Measurements from ENCODE around the gene FCGBP. TPM values are rescaled to one million over a fixed set of nuclear protein-coding genes. Genes with fewer than 3 reads are reported as not detected.

Gene FCGBP
- total RNA-seq, 1 donor from 2014 or later: 3.3 TPM

- H3K27ac Mint-ChIP-seq: no peak overlapping the region
Measured at GRCh38 chr19:39939556-39939955, 5.1 kb upstream of the FCGBP start.

GRCh38 chr19:39937787-39938186 is 3.4 kb upstream of the FCGBP start:
- Mint-ChIP-seq H3K4me3 (no peak overlapping the region), H3K27ac (peak overlapping the region; percentile 8), H3K9me3 (peaks cover 13% of the 10 kb centered on the region), H3K36me3 (ENCODE audit: low read depth) (peaks cover 17% of the 10 kb centered on the region), H3K27me3 (peaks cover 2% of the 10 kb centered on the region), H3K4me1 (peaks cover 61% of the 10 kb centered on the region)
- DNase-seq: no peak
- intact Hi-C loops (cut with micrococcal nuclease): loop anchor here (1.0 to 2.0 kb wide), 2 partner anchors 15 to 34 kb away; partner anchors contain the start of gene PSMC4

More at GRCh38 chr19:39939556-39939955, 5.1 kb upstream of the FCGBP start:
- Mint-ChIP-seq H3K9me3 (peaks cover 13% of the 10 kb centered on the region), H3K4me3 (no peak overlapping the region), H3K27me3 (peaks cover 2% of the 10 kb centered on the region), H3K4me1 (peaks cover 68% of the 10 kb centered on the region), H3K36me3 (ENCODE audit: low read depth) (peaks cover 21% of the 10 kb centered on the region)
- DNase-seq: no peak
- intact Hi-C loops (cut with micrococcal nuclease): no loop called here

- H3K27me3 Mint-ChIP-seq: peaks cover 2% of the 10 kb centered on the region
- intact Hi-C loops (cut with micrococcal nuclease): loop anchor here (1.0 to 2.0 kb wide), 2 partner anchors 16 to 34 kb away; partner anchors contain the start of gene PSMC4
- DNase-seq: peak; percentile 85
- H3K4me1 Mint-ChIP-seq: peaks cover 57% of the 10 kb centered on the region
- H3K9me3 Mint-ChIP-seq: peaks cover 13% of the 10 kb centered on the region
- peak overlapping the region; percentile 72 for H3K27ac Mint-ChIP-seq
- H3K36me3 Mint-ChIP-seq (ENCODE audit: low read depth): peaks cover 17% of the 10 kb centered on the region
- peak overlapping the region; percentile 47 for H3K4me3 Mint-ChIP-seq
Measured at GRCh38 chr19:39937094-39937720, 2.8 kb upstream of the FCGBP start.

GRCh38 chr19:39936622-39937021 is 2.2 kb upstream of the FCGBP start:
- peaks cover 13% of the 10 kb centered on the region for H3K9me3 Mint-ChIP-seq
- H3K4me1 Mint-ChIP-seq: peaks cover 51% of the 10 kb centered on the region
- intact Hi-C loops (cut with micrococcal nuclease): loop anchor here (1.0 to 2.0 kb wide), 2 partner anchors 16 to 35 kb away; partner anchors contain the start of gene PSMC4
- H3K27me3 Mint-ChIP-seq: peaks cover 4% of the 10 kb centered on the region
- H3K27ac Mint-ChIP-seq: peak overlapping the region; percentile 84
- H3K4me3 Mint-ChIP-seq: peak overlapping the region; percentile 47
- peaks cover 16% of the 10 kb centered on the region for H3K36me3 Mint-ChIP-seq (ENCODE audit: low read depth)
- no peak for DNase-seq

GRCh38 chr19:39936020-39936419 is 1.6 kb upstream of the FCGBP start:
- Mint-ChIP-seq H3K4me3 (peak overlapping the region; percentile 35), H3K4me1 (peaks cover 45% of the 10 kb centered on the region), H3K9me3 (peaks cover 13% of the 10 kb centered on the region), H3K27me3 (peaks cover 4% of the 10 kb centered on the region), H3K27ac (peak overlapping the region; percentile 84), H3K36me3 (ENCODE audit: low read depth) (peaks cover 14% of the 10 kb centered on the region)
- intact Hi-C loops (cut with micrococcal nuclease): loop anchor here (2.0 kb wide), 1 partner anchor 17 kb away; no protein-coding TSS in a partner anchor
- no peak for DNase-seq

GRCh38 chr19:39935364-39935661 is 879 bp upstream of the FCGBP start:
- Mint-ChIP-seq H3K9me3 (peaks cover 10% of the 10 kb centered on the region), H3K27me3 (peaks cover 4% of the 10 kb centered on the region), H3K27ac (peak overlapping the region; percentile 84), H3K4me1 (peaks cover 38% of the 10 kb centered on the region), H3K36me3 (ENCODE audit: low read depth) (peaks cover 6% of the 10 kb centered on the region), H3K4me3 (no peak overlapping the region)
- intact Hi-C loops (cut with micrococcal nuclease): no loop called here
- DNase-seq: no peak

GRCh38 chr19:39929750-39930149 is 4.7 kb downstream of the FCGBP start:
- Mint-ChIP-seq H3K9me3 (peaks cover 6% of the 10 kb centered on the region), H3K27me3 (peaks cover 4% of the 10 kb centered on the region), H3K27ac (no peak overlapping the region), H3K36me3 (ENCODE audit: low read depth) (peaks cover 2% of the 10 kb centered on the region), H3K4me3 (no peak overlapping the region), H3K4me1 (peaks cover 10% of the 10 kb centered on the region)
- DNase-seq: no peak
- intact Hi-C loops (cut with micrococcal nuclease): no loop called here

GRCh38 chr19:39928357-39928725 is 6.1 kb downstream of the FCGBP start:
- H3K27me3 Mint-ChIP-seq: peaks cover 4% of the 10 kb centered on the region
- H3K27ac Mint-ChIP-seq: no peak overlapping the region
- H3K4me3 Mint-ChIP-seq: no peak overlapping the region
- peaks cover 6% of the 10 kb centered on the region for H3K4me1 Mint-ChIP-seq
- intact Hi-C loops (cut with micrococcal nuclease): no loop called here
- peaks cover 6% of the 10 kb centered on the region for H3K9me3 Mint-ChIP-seq
- DNase-seq: no peak
- peaks cover 2% of the 10 kb centered on the region for H3K36me3 Mint-ChIP-seq (ENCODE audit: low read depth)

GRCh38 chr19:39927524-39928356 is 6.7 kb downstream of the FCGBP start:
- DNase-seq: no peak
- Mint-ChIP-seq H3K4me3 (no peak overlapping the region), H3K27ac (peak overlapping the region; percentile 51), H3K27me3 (peaks cover 4% of the 10 kb centered on the region), H3K9me3 (peaks cover 6% of the 10 kb centered on the region), H3K4me1 (peaks cover 6% of the 10 kb centered on the region), H3K36me3 (ENCODE audit: low read depth) (peaks cover 2% of the 10 kb centered on the region)
- intact Hi-C loops (cut with micrococcal nuclease): no loop called here

GRCh38 chr19:39927076-39927475 is 7.4 kb downstream of the FCGBP start:
- Mint-ChIP-seq H3K9me3 (peaks cover 6% of the 10 kb centered on the region), H3K27me3 (peaks cover 3% of the 10 kb centered on the region), H3K36me3 (ENCODE audit: low read depth) (peaks cover 2% of the 10 kb centered on the region), H3K4me3 (no peak overlapping the region), H3K27ac (no peak overlapping the region), H3K4me1 (peaks cover 6% of the 10 kb centered on the region)
- intact Hi-C loops (cut with micrococcal nuclease): no loop called here
- no peak for DNase-seq

- Mint-ChIP-seq H3K4me3 (no peak overlapping the region), H3K9me3 (peaks cover 6% of the 10 kb centered on the region), H3K4me1 (peaks cover 6% of the 10 kb centered on the region), H3K27me3 (peaks cover 2% of the 10 kb centered on the region), H3K36me3 (ENCODE audit: low read depth) (peaks cover 2% of the 10 kb centered on the region), H3K27ac (no peak overlapping the region)
- intact Hi-C loops (cut with micrococcal nuclease): no loop called here
- DNase-seq: no peak
Measured at GRCh38 chr19:39926170-39926760, 8.2 kb downstream of the FCGBP start.

- Mint-ChIP-seq H3K36me3 (ENCODE audit: low read depth) (peaks cover 2% of the 10 kb centered on the region), H3K4me3 (no peak overlapping the region), H3K4me1 (peaks cover 6% of the 10 kb centered on the region), H3K27me3 (peaks cover 2% of the 10 kb centered on the region), H3K27ac (no peak overlapping the region), H3K9me3 (peaks cover 5% of the 10 kb centered on the region)
- no peak for DNase-seq
- intact Hi-C loops (cut with micrococcal nuclease): no loop called here
Measured at GRCh38 chr19:39924952-39925351, 9.5 kb downstream of the FCGBP start.

GRCh38 chr19:39924389-39924788 is 10.0 kb downstream of the FCGBP start:
- H3K27ac Mint-ChIP-seq: no peak overlapping the region
- no peaks in the 10 kb centered on the region for H3K27me3 Mint-ChIP-seq
- DNase-seq: no peak
- no peaks in the 10 kb centered on the region for H3K36me3 Mint-ChIP-seq (ENCODE audit: low read depth)
- no peak overlapping the region for H3K4me3 Mint-ChIP-seq
- H3K9me3 Mint-ChIP-seq: no peaks in the 10 kb centered on the region
- peaks cover 6% of the 10 kb centered on the region for H3K4me1 Mint-ChIP-seq
- intact Hi-C loops (cut with micrococcal nuclease): no loop called here

GRCh38 chr19:39923862-39924261 is 10.6 kb downstream of the FCGBP start:
- no peaks in the 10 kb centered on the region for H3K27me3 Mint-ChIP-seq
- H3K4me1 Mint-ChIP-seq: peaks cover 6% of the 10 kb centered on the region
- intact Hi-C loops (cut with micrococcal nuclease): no loop called here
- no peak for DNase-seq
- no peak overlapping the region for H3K4me3 Mint-ChIP-seq
- no peaks in the 10 kb centered on the region for H3K9me3 Mint-ChIP-seq
- H3K36me3 Mint-ChIP-seq (ENCODE audit: low read depth): no peaks in the 10 kb centered on the region
- no peak overlapping the region for H3K27ac Mint-ChIP-seq
